HG03342 (cell line): ENCODE data around the gene IL17RE.
"Not testable (repeated sequence)": the region's sequence is repeated elsewhere in the genome, so short reads cannot be mapped to it uniquely, and the experiment has no call there.

Source experiments
- ATAC-seq: cut with Tn5 transposase; IDR thresholded peaks from one replicate; pipeline ENCODE4 v1.9.1; 2021; ENCODE audit warnings: mild to moderate bottlenecking, moderate library complexity; ENCODE audit not compliant: unreplicated experiment

The IL17RE gene

DNA sequence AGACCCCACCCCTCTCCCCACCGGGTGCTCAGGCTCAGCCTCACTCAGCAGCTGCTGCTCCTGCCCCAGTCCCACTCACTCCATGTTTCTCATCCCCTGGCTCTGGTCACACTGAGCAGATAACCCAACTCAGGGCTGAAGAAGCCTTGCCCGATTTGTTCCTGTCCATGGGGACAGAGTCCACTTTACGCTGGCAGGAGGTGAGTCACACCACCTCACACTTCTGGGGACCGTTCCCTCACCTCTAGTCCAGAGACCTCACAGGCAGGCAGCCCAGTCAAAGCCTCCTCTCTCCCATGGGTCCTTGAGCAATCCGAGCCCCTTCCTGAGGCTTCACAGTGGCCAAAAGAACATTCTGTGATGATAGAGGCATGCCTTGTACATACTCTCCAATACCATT, 23.9 kb upstream of the IL17RE start:
- ATAC-seq, result no peak

DNA sequence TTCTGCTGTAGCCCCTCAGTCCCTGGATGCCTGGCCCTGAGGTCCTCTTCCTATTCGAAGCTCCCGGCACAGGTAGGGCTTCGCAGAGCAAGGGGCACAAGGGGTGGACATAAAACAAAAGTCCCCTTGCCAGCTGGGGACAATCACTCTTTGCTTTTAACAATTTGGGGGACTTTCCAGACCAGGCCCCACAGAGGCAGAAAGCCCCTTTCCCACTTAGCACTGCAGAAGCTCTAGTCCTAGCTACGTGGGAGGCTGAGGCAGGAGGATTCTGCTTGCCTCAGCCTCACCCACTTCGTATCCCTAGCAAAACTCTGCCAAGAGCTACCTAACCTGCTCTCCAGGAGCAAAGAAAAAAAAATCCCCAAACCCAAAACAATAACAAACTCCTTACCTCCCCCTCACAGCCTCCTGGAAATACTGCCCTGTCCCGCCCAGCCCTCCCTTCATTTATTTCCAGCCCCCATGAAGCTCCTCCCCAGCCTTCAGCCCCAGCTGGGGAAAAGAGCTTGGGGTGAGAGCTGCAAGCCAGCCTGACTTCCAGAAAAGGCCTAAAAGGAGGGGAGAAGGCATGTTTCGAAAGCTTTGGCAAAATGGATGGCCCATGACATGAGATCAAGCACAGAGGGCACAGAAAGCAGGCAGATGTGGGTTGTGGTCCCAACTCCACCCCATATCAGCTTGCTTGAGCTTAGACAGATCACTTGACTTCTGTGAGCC, 22.7 kb upstream of the IL17RE start, which contains the start of gene CIDEC:
CIDEC (minus strand) TSS at position 424 of the 720 bp plus-strand sequence. CDS start 1,767 bp downstream, outside the sequence.
- ATAC-seq, result no peak

GRCh38 chr3:9881441-9881840, 21.2 kb upstream of the IL17RE start:
- ATAC-seq, result no peak

GRCh38 chr3:9883706-9884554, 18.7 kb upstream of the IL17RE start:
- ATAC-seq, result no peak

GRCh38 chr3:9884555-9885165, 18.0 kb upstream of the IL17RE start:
- no peak for ATAC-seq

- ATAC-seq, result no peak
These were observed 16.3 kb upstream of the IL17RE start for GRCh38 chr3:9886328-9886727.

GRCh38 chr3:9887480-9887879, 15.2 kb upstream of the IL17RE start:
- ATAC-seq, result no peak

DNA sequence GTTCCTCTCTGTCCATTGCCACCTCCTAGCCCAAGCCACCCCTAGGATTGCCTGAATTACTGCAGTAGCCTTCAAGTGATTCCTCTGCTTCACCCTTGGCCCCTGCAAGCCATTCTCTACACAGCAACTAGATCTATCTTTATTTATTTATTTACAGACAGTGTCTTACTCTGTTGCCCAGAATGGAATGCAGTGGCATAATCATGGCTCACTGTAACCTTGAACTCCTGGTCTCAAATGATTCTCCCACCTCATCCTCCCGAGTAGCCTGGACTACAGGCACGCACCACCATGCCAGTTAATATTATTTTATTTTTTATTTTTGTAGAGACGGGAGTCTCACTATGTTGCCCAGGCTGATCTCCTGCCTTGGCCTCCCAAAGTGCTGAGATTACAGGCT, 14.1 kb upstream of the IL17RE start:
- ATAC-seq, result no peak

- ATAC-seq, result no peak
These were observed 13.2 kb upstream of the IL17RE start for GRCh38 chr3:9889405-9889804.

- ATAC-seq, result peak; percentile 76
These were observed 12.2 kb upstream of the IL17RE start, which contains the start of gene JAGN1 for GRCh38 chr3:9890249-9891071. Gene JAGN1, plus strand, starts transcription at chr3:9890610. Its CDS starts 113 bp downstream, at chr3:9890723.

- ATAC-seq, result no peak
These were observed 11.5 kb upstream of the IL17RE start for GRCh38 chr3:9891072-9891622.

DNA sequence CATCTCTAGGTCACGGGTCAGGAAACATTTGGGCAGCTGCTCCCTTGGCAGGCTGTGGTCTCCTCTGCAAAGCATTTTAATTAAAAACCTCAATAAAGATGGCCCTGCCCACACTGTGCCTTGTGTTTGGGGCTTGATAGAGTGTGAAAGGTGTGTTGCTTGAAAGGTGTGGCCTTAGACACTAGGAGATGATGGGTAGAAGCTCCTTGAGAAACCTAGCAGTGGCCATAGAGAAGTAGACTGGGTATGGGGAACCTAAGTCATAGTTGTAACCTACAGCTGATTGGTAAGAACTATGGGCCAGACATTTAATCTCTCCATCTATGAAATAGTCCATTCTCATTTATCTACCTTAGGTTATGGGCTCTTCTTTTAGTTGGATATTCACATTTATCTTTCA, 8.9 kb upstream of the IL17RE start:
- no peak for ATAC-seq

GRCh38 chr3:9895715-9896114, 6.9 kb upstream of the IL17RE start:
- not testable (repeated sequence) for ATAC-seq

GRCh38 chr3:9896755-9897407, 5.8 kb upstream of the IL17RE start:
- not testable (repeated sequence) for ATAC-seq

- peak; percentile 57 for ATAC-seq
These were observed 5.0 kb upstream of the IL17RE start for GRCh38 chr3:9897408-9898372.

DNA sequence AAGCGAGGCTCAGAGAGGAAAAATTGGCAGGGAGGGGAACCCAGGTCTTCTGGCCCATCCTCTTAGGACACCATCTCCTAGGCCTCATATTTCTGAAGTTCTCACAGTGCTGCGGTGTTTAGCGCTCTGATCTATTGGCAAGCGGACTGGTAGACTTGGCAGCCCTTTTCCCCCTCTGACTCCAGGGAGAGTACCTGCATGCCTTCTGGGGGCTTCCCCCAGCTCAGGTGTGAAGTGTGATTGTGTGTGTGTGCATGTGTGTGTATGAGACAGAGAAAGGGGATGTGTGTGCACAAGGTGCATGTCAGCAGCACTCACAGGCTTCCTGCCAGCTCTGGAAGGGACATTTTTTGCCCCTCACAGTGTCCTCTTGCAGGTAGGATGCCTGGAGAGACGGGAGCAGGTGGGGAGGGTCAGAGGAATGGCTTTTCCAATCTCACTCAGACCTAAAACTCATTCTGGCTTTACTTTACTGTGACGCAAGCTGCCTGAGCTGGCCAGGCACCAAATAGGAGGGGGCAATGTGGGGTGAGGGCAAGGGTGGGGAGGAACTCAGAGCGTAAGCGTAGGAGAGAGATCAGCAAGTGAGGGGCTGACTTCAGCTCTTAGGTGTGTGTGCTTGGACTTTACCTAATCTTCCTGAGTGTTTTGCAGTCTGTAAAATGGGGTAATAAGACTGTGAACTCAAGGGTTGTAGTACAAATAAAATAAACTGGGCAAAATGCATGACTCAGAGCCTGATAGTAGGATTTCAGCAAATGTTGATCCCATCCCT, 4.0 kb upstream of the IL17RE start:
- ATAC-seq, result no peak

DNA sequence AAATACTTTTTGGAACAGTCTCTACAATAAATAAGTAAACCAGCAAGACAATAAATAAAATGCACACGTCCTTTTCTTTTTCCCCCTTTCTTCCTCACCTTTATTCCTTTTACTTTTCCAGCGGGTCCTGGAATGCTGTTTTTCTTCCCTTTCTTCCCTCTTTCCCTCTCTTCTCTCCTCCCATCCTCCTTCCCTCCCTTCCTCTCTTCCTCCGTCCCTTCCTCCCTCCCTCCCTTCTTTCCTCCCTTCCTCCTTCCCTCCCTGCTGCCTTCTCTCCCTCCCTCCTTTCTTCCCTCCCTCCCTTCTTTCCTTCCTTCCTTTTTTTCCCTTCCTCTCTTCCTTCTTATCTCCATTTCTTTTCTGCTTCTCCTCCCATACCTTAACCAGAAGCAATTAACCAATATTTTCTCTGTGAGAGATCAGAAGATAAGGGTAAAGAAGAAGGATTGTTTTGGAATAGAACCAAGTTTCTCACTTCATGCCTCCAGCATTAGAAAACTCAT, 3.3 kb upstream of the IL17RE start:
- no peak for ATAC-seq

GRCh38 chr3:9900965-9901415, 1.7 kb upstream of the IL17RE start:
- not testable (repeated sequence) for ATAC-seq
